NCI-H748 (cell line): ENCODE data around the gene ADGRA3.

Experiments
- DNase-seq: peaks from one replicate; lab custom pipeline; 2025; ENCODE audit not compliant: unreplicated experiment; lab: John Stamatoyannopoulos, UW

Gene ADGRA3

GRCh38 chr4:22510750-22511149, 5.1 kb downstream of the ADGRA3 start:
- DNase-seq, result no peak

GRCh38 chr4:22508376-22508775, 7.5 kb downstream of the ADGRA3 start:
- DNase-seq, result no peak

- DNase-seq, result no peak
Measured at GRCh38 chr4:22504922-22505321, 10.9 kb downstream of the ADGRA3 start.

GRCh38 chr4:22504447-22504846, 11.4 kb downstream of the ADGRA3 start:
- DNase-seq, result no peak

- DNase-seq, result no peak
Measured at GRCh38 chr4:22502895-22503814, 12.7 kb downstream of the ADGRA3 start.

- DNase-seq, result no peak
Measured at GRCh38 chr4:22501715-22502095, 14.2 kb downstream of the ADGRA3 start.

- DNase-seq, result no peak
Measured at GRCh38 chr4:22500831-22501714, 14.8 kb downstream of the ADGRA3 start.

- DNase-seq, result peak; percentile 82
Measured at GRCh38 chr4:22500128-22500611, 15.7 kb downstream of the ADGRA3 start.

- no peak for DNase-seq
Measured at GRCh38 chr4:22498866-22499265, 17.0 kb downstream of the ADGRA3 start.

GRCh38 chr4:22496165-22496813, 19.6 kb downstream of the ADGRA3 start:
- DNase-seq, result no peak

GRCh38 chr4:22493523-22493922, 22.3 kb downstream of the ADGRA3 start:
- DNase-seq, result no peak

GRCh38 chr4:22492987-22493386, 22.9 kb downstream of the ADGRA3 start:
- no peak for DNase-seq

- no peak for DNase-seq
Measured at GRCh38 chr4:22491939-22492338, 23.9 kb downstream of the ADGRA3 start.

- DNase-seq, result no peak
Measured at GRCh38 chr4:22490718-22491315, 25.0 kb downstream of the ADGRA3 start.

- DNase-seq, result no peak
Measured at GRCh38 chr4:22488106-22488505, 27.8 kb downstream of the ADGRA3 start.

- no peak for DNase-seq
Measured at GRCh38 chr4:22487328-22487727, 28.5 kb downstream of the ADGRA3 start.

- DNase-seq, result no peak
Measured at GRCh38 chr4:22486276-22486675, 29.6 kb downstream of the ADGRA3 start.

GRCh38 chr4:22485737-22486136, 30.1 kb downstream of the ADGRA3 start:
- peak; percentile 31 for DNase-seq

- DNase-seq, result no peak
Measured at GRCh38 chr4:22483551-22483981, 32.3 kb downstream of the ADGRA3 start.

GRCh38 chr4:22482250-22483127, 33.4 kb downstream of the ADGRA3 start:
- no peak for DNase-seq
